ENCODE results near the gene ERC2. TPM values are rescaled to one million over a fixed set of nuclear protein-coding genes. Genes with fewer than 3 reads are reported as not detected.
"Not testable (repeated sequence)": the region's sequence is repeated elsewhere in the genome, so short reads cannot be mapped to it uniquely, and the experiment has no call there.

The ERC2 gene
- total and polyA plus RNA-seq, 2 of the 13 experiments (the other 11 are each of a cell fraction or from before 2014, with no cell fraction given), result 0.16 to 0.22 TPM

DNA sequence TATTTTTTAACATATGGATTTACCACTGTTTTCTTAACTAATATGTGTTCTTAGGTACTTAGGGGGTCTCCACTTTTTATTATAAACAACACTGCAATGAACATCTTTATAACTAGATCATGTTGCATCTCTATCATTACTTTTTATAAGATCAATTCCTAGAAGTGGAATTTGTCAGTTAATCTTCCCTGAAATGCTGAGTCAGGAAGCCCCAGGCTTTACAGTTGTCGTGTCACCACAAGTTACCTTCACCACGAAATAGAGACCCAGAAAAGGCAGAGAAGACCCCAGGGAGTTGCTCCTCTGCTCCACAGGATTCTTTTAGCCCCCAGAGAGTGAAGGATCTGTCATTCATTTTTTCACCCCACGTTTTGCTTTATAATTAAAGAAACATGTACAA, 34.5 kb upstream of the ERC2 start:
- intact Hi-C loops (cut with micrococcal nuclease; ENCODE audit: unreplicated experiment) (no loop called here), in situ Hi-C loops (cut with HindIII; ENCODE audit: extremely low pct_ligation_motif_present, low pct_unique_long_range_greater_than_20kb) (no loop called here)
- Histone ChIP-seq H3K4me3 (replicated peaks in 1 of 3; ENCODE audit: insufficient read depth in 1 of 3, low read depth in 2 of 3, low read length in 3 of 3) (no peak overlapping the region), H3K36me3 (replicated peaks in 1 of 2; ENCODE audit: control insufficient read depth in 1 of 2, insufficient read depth in 2 of 2, low read length in 2 of 2) (no peaks in the 10 kb centered on the region), H3K27ac (ENCODE audit: extremely low read length, insufficient read depth, low read length) (no peak overlapping the region), H3K9me3 (ENCODE audit: low read length) (no peaks in the 10 kb centered on the region), H3K27me3 (ENCODE audit: control insufficient read depth in 1 of 2, insufficient read depth in 2 of 2, low read length in 2 of 2) (no peaks in the 10 kb centered on the region; a peak in 1 of 5 replicates), H3K9ac (ENCODE audit: insufficient read depth, low read depth, low read length) (no peak overlapping the region), H4K20me1 (ENCODE audit: insufficient read depth, low read length) (no peaks in the 10 kb centered on the region), H3K79me2 (ENCODE audit: insufficient read depth, low read length) (no peaks in the 10 kb centered on the region), H2AFZ (ENCODE audit: low read length) (no peak overlapping the region), H3K4me1 (ENCODE audit: insufficient read depth, low read length) (no peaks in the 10 kb centered on the region), H3K4me2 (ENCODE audit: low read depth, low read length) (no peak overlapping the region)
- ATAC-seq, result no peak
- no TSS peak for BruUV-seq (replicated peaks)
- WGBS (ENCODE audit: low lambda C conversion rate), result 4% methylated on average over 3 of the region's 3 CpGs
- ChIA-PET POLR2A (no interaction called here), CTCF (ENCODE audit: low intra/inter-chr PET ratio, low total read pairs) (no interaction called here)
- TF ChIP-seq ZZZ3 (CRISPR knock-in tag; IDR thresholded peaks at IDR 0.05; ENCODE audit: borderline replicate concordance) (no peak), MAFK (conservative IDR thresholded peaks at IDR 0.05 in 1 of 2, IDR thresholded peaks at IDR 0.05 in 1 of 2; ENCODE audit: low read length in 2 of 2) (peak; percentile 74 to 87), MAFF (IDR thresholded peaks at IDR 0.05; ENCODE audit: low read depth, low read length) (peak; percentile 74)
- DNase-seq (ENCODE audit: low spot score), result no peak
- FAIRE-seq, result no peak

DNA sequence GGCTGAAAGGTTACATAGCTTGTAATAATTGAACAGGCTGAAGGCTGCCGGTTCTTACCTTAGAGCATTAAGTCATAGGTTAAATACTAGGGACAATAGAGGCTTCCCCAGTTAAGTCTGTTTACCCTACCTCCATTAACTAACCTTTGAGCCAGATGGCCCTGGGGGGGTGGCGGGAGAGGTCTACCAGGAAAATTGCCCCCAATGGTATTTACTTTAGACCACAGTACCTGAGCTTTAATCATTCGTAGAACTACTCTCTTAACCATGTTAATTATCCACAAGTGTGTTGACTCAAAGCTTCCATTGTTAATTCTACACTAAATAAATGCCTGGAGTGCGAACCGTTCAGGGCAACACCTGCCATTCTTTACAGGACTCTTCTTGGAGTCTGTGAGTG, 28.1 kb upstream of the ERC2 start:
- in situ Hi-C loops (cut with HindIII; ENCODE audit: extremely low pct_ligation_motif_present, low pct_unique_long_range_greater_than_20kb); H4K20me1 ChIP-seq (ENCODE audit: insufficient read depth, low read length); BruUV-seq (replicated peaks); H3K9me3 ChIP-seq (ENCODE audit: low read length); H3K36me3 ChIP-seq (replicated peaks in 1 of 2; ENCODE audit: control insufficient read depth in 1 of 2, insufficient read depth in 2 of 2, low read length in 2 of 2); H3K79me2 ChIP-seq (ENCODE audit: insufficient read depth, low read length); intact Hi-C loops (cut with micrococcal nuclease; ENCODE audit: unreplicated experiment); ATAC-seq; H3K4me3 ChIP-seq (replicated peaks in 1 of 3; ENCODE audit: insufficient read depth in 1 of 3, low read depth in 2 of 3, low read length in 3 of 3); H3K9ac ChIP-seq (ENCODE audit: insufficient read depth, low read depth, low read length); CTCF ChIA-PET (ENCODE audit: low intra/inter-chr PET ratio, low total read pairs); H3K4me1 ChIP-seq (ENCODE audit: insufficient read depth, low read length); H2AFZ ChIP-seq (ENCODE audit: low read length); H3K27me3 ChIP-seq (ENCODE audit: control insufficient read depth in 1 of 2, insufficient read depth in 2 of 2, low read length in 2 of 2); FAIRE-seq; H3K27ac ChIP-seq (ENCODE audit: extremely low read length, insufficient read depth, low read length); H3K4me2 ChIP-seq (ENCODE audit: low read depth, low read length); POLR2A ChIA-PET: not testable (repeated sequence)
- TF ChIP-seq, protein P1, sequence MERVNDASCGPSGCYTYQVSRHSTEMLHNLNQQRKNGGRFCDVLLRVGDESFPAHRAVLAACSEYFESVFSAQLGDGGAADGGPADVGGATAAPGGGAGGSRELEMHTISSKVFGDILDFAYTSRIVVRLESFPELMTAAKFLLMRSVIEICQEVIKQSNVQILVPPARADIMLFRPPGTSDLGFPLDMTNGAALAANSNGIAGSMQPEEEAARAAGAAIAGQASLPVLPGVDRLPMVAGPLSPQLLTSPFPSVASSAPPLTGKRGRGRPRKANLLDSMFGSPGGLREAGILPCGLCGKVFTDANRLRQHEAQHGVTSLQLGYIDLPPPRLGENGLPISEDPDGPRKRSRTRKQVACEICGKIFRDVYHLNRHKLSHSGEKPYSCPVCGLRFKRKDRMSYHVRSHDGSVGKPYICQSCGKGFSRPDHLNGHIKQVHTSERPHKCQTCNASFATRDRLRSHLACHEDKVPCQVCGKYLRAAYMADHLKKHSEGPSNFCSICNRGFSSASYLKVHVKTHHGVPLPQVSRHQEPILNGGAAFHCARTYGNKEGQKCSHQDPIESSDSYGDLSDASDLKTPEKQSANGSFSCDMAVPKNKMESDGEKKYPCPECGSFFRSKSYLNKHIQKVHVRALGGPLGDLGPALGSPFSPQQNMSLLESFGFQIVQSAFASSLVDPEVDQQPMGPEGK (CRISPR knock-in tag; IDR thresholded peaks at IDR 0.05), result peak; percentile 53
- DNase-seq (ENCODE audit: low spot score), result peak; percentile 5
- WGBS (ENCODE audit: low lambda C conversion rate), result 0% methylated on average over 5 of the region's 5 CpGs
